Measurements from ENCODE around the gene SDK1. TPM values are rescaled to one million over a fixed set of nuclear protein-coding genes. Genes with fewer than 3 reads are reported as not detected.

The SDK1 gene
- total and polyA plus RNA-seq, 2 of the 8 experiments (the other 6 are each of a cell fraction or from before 2014, with no cell fraction given) = 3.3 to 7.2 TPM

GRCh38 chr7:3730276-3730675, 429.2 kb downstream of the SDK1 start:
- peaks cover 0 to 5% of the 10 kb centered on the region in 2 experiments; a peak in 1 of 4 replicates for H3K9me3 ChIP-seq (ENCODE audit: insufficient read depth in 2 of 2, low read depth in 1 of 2, low read length in 1 of 2)
- H3K14ac ChIP-seq (ENCODE audit: insufficient read length) = no peak overlapping the region
- no peak overlapping the region for H2BK20ac ChIP-seq (ENCODE audit: low read length)
- no peak overlapping the region for H2AFZ ChIP-seq (ENCODE audit: low read length)
- no peak overlapping the region for H3K23ac ChIP-seq (ENCODE audit: insufficient read length)
- CTCF ChIA-PET (ENCODE audit: partially characterized antibody) = interaction anchor here (0.6 kb wide), 1 partner anchor 481 kb away, joined by 3 read pairs; no protein-coding TSS in a partner anchor
- H3K36me3 ChIP-seq (ENCODE audit: control insufficient read depth in 2 of 4, insufficient read depth in 4 of 4, low read length in 3 of 4) = no peaks in the 10 kb centered on the region; a peak in 1 of 8 replicates
- no peak overlapping the region for H2BK5ac ChIP-seq (ENCODE audit: low read depth, low read length)
- no peaks in the 10 kb centered on the region for H3K23me2 ChIP-seq (ENCODE audit: low read depth, low read length)
- H3K4me2 ChIP-seq (ENCODE audit: insufficient read depth in 1 of 2, low read depth in 2 of 2, low read length in 2 of 2) = no peak overlapping the region
- H3K9ac ChIP-seq (replicated peaks in 1 of 4; ENCODE audit: extremely low read depth in 1 of 4, low read depth in 3 of 4, low read length in 3 of 4) = no peak overlapping the region
- no peak overlapping the region for H3K18ac ChIP-seq (ENCODE audit: extremely low read depth, low read length)
- no peak overlapping the region for H3K27ac ChIP-seq (ENCODE audit: low read depth, low read length)
- H4K8ac ChIP-seq (ENCODE audit: extremely low read depth, insufficient read depth, low read length) = no peak overlapping the region
- H4K5ac ChIP-seq (ENCODE audit: insufficient read length, low read depth, low read length) = no peak overlapping the region
- FAIRE-seq (no peak), DNase-seq (ENCODE audit: low read depth in 1 of 2, low spot score in 2 of 2) (no peak)
- no peaks in the 10 kb centered on the region for H3K79me1 ChIP-seq (ENCODE audit: low read depth, low read length)
- H2BK120ac ChIP-seq (replicated peaks; ENCODE audit: low read depth, low read length) = no peak overlapping the region
- no peaks in the 10 kb centered on the region for H4K20me1 ChIP-seq (replicated peaks in 1 of 2; ENCODE audit: control insufficient read depth in 1 of 2, insufficient read depth in 2 of 2, low read length in 2 of 2)
- no peak overlapping the region for H3K56ac ChIP-seq (replicated peaks; ENCODE audit: insufficient read length, low read depth, low read length)
- no peak overlapping the region for H2AK5ac ChIP-seq (ENCODE audit: low read depth, low read length)
- H2BK12ac ChIP-seq (ENCODE audit: low read depth, low read length) = no peak overlapping the region
- WGBS, 2 experiments (ENCODE audit: extremely low coverage in 1 of 2, insufficient coverage in 1 of 2, insufficient read length in 1 of 2, insufficient replicate concordance in 2 of 2, low coverage in 1 of 2, low lambda C conversion rate in 2 of 2, missing lambda C conversion rate in 1 of 2) = 90% methylated on average over 3 of the region's 3 CpGs; no CpG with 5 or more reads in 1 of the 2 experiments
- no peak overlapping the region for H3K4ac ChIP-seq (replicated peaks; ENCODE audit: insufficient read length, low read depth, low read length)
- H3K4me3 ChIP-seq (ENCODE audit: extremely low read depth in 1 of 4, insufficient read depth in 2 of 4, low read depth in 3 of 4, low read length in 4 of 4) = no peak overlapping the region
- TF ChIP-seq POLR2A (IDR thresholded peaks at IDR 0.05; ENCODE audit: control extremely low read depth in 1 of 2, low read depth in 2 of 2, low read length in 2 of 2) = no peak
- TF ChIP-seq TCF12 (IDR thresholded peaks at IDR 0.05; ENCODE audit: low read depth, low read length) = no peak
- no peak for TF ChIP-seq CBX8 (IDR thresholded peaks at IDR 0.05; ENCODE audit: borderline replicate concordance, low read depth, low read length)
- no peak for TF ChIP-seq ASH2L (IDR thresholded peaks at IDR 0.05; ENCODE audit: low read length)
- TF ChIP-seq CTCF (IDR thresholded peaks at IDR 0.05; ENCODE audit: control extremely low read depth in 1 of 3, insufficient read depth in 1 of 3, low read depth in 1 of 3, low read length in 3 of 3) = no peak
- TF ChIP-seq KDM1A (IDR thresholded peaks at IDR 0.05; ENCODE audit: borderline replicate concordance, low read length) = no peak
- POLR2A ChIA-PET (ENCODE audit: partially characterized antibody) = no interaction called here
- no peak overlapping the region for H2BK15ac ChIP-seq (ENCODE audit: low read length)
- no peaks in the 10 kb centered on the region for H3K79me2 ChIP-seq (ENCODE audit: control insufficient read depth in 1 of 2, insufficient read depth in 2 of 2, low read length in 2 of 2)
- H3K4me1 ChIP-seq (replicated peaks in 1 of 4; ENCODE audit: control insufficient read depth in 3 of 4, insufficient read depth in 4 of 4, low read length in 3 of 4) = no peaks in the 10 kb centered on the region
- H3K27me3 ChIP-seq (replicated peaks in 1 of 4; ENCODE audit: control insufficient read depth in 3 of 4, extremely low read depth in 1 of 4, insufficient read depth in 3 of 4, low read length in 3 of 4) = no peaks in the 10 kb centered on the region
- H4K91ac ChIP-seq (replicated peaks; ENCODE audit: insufficient read length, low read length) = no peak overlapping the region
